Measurements from ENCODE around the gene IER2. TPM values are rescaled to one million over a fixed set of nuclear protein-coding genes. Genes with fewer than 3 reads are reported as not detected.

IER2 gene
- total and polyA plus RNA-seq, 9 of the 15 experiments (the other 6 are each of a cell fraction or from before 2014, with no cell fraction given), result 4.5 to 205 (median 23.7) TPM

- peak; percentile 45; the same call in 1 of the 2 replicates for TF ChIP-seq MECOM (CRISPR knock-in tag; IDR thresholded peaks at IDR 0.05)
- peak; percentile 13; the same call in 1 of the 2 replicates for TF ChIP-seq CBX1 (IDR thresholded peaks at IDR 0.05; ENCODE audit: low read depth)
- TF ChIP-seq, protein P1, sequence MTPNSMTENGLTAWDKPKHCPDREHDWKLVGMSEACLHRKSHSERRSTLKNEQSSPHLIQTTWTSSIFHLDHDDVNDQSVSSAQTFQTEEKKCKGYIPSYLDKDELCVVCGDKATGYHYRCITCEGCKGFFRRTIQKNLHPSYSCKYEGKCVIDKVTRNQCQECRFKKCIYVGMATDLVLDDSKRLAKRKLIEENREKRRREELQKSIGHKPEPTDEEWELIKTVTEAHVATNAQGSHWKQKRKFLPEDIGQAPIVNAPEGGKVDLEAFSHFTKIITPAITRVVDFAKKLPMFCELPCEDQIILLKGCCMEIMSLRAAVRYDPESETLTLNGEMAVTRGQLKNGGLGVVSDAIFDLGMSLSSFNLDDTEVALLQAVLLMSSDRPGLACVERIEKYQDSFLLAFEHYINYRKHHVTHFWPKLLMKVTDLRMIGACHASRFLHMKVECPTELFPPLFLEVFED (CRISPR knock-in tag; conservative IDR thresholded peaks at IDR 0.05), result 0 out of 2 replicates have a peak, but pooled peaks have one; percentile 42
- peak; percentile 78 for TF ChIP-seq TAF1 (IDR thresholded peaks at IDR 0.05; ENCODE audit: control insufficient read depth, extremely low read depth, insufficient read depth, low read length, severe bottlenecking)
- TF ChIP-seq, protein P2, sequence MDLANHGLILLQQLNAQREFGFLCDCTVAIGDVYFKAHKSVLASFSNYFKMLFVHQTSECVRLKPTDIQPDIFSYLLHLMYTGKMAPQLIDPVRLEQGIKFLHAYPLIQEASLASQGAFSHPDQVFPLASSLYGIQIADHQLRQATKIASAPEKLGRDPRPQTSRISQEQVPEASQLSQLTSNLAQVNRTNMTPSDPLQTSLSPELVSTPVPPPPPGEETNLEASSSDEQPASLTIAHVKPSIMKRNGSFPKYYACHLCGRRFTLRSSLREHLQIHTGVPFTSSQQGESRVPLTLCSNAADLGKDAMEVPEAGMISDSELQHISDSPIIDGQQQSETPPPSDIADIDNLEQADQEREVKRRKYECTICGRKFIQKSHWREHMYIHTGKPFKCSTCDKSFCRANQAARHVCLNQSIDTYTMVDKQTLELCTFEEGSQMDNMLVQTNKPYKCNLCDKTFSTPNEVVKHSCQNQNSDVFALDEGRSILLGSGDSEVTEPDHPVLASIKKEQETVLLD (IDR thresholded peaks at IDR 0.05), result peak; percentile 74; the same call in 1 of the 2 replicates
- TF ChIP-seq, protein P3, sequence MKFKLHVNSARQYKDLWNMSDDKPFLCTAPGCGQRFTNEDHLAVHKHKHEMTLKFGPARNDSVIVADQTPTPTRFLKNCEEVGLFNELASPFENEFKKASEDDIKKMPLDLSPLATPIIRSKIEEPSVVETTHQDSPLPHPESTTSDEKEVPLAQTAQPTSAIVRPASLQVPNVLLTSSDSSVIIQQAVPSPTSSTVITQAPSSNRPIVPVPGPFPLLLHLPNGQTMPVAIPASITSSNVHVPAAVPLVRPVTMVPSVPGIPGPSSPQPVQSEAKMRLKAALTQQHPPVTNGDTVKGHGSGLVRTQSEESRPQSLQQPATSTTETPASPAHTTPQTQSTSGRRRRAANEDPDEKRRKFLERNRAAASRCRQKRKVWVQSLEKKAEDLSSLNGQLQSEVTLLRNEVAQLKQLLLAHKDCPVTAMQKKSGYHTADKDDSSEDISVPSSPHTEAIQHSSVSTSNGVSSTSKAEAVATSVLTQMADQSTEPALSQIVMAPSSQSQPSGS (CRISPR knock-in tag; IDR thresholded peaks at IDR 0.05), result no peak
- 0 out of 2 replicates have a peak, but pooled peaks have one; percentile 9 for TF ChIP-seq ZNF384 (IDR thresholded peaks at IDR 0.05; ENCODE audit: low read depth, low read length)
- TF ChIP-seq POU5F1 (IDR thresholded peaks at IDR 0.05; ENCODE audit: borderline replicate concordance, low read depth, low read length, partially characterized antibody), result no peak
- TF ChIP-seq ZFPM2 (CRISPR knock-in tag; IDR thresholded peaks at IDR 0.05), result no peak
- TF ChIP-seq GABPA (tag; conservative IDR thresholded peaks at IDR 0.05; ENCODE audit: low read depth), result peak; percentile 89
- peak; percentile 82 for TF ChIP-seq BCOR (IDR thresholded peaks at IDR 0.05)
- TF ChIP-seq C11orf30 (IDR thresholded peaks at IDR 0.05; ENCODE audit: low read depth), result no peak
- TF ChIP-seq POLR2A (conservative IDR thresholded peaks at IDR 0.05), result peak; percentile 66
- TF ChIP-seq ZNF766 (CRISPR knock-in tag; conservative IDR thresholded peaks at IDR 0.05), result peak; percentile 79
- no peak for TF ChIP-seq ZBTB8A (IDR thresholded peaks at IDR 0.05; ENCODE audit: partially characterized antibody)
- TF ChIP-seq GABPB1 (CRISPR knock-in tag; IDR thresholded peaks at IDR 0.05), result peak; percentile 80
- no peak for TF ChIP-seq PBX2 (CRISPR knock-in tag; IDR thresholded peaks at IDR 0.05; ENCODE audit: low read depth)
- TF ChIP-seq PBX2 (tag; conservative IDR thresholded peaks at IDR 0.05; ENCODE audit: low read depth), result no peak; the same call in 1 of the 2 replicates
Observed at GRCh38 chr19:13102666-13103580, 47.3 kb upstream of the IER2 start, which contains the start of gene LYL1 (continued).
